H1 (cell line): ENCODE data around the gene ABCC4. TPM values are rescaled to one million over a fixed set of nuclear protein-coding genes. Genes with fewer than 3 reads are reported as not detected.

Source experiments
- CTCF ChIA-PET: fragments of 300-600 bp; sonication (Branson Sonifier 250); formaldehyde crosslinking; loops from one replicate; lab custom pipeline; 2021; ENCODE audit not compliant: partially characterized antibody; lab: Charles Lee
- POLR2A ChIA-PET: fragments of 300-600 bp; sonication (Branson Sonifier 250); formaldehyde crosslinking; loops from one replicate; lab custom pipeline; 2021; ENCODE audit warnings: inconsistent platforms; ENCODE audit not compliant: partially characterized antibody; lab: Charles Lee
- DNase-seq, 2 experiments: peaks; one replicate each; pipeline versions ENCODE4 v3.0.0 to v3.0.0-alpha.2; 2010 to 2022; ENCODE audit warnings: low spot score in 2 of 2, low read depth in 1 of 2, mixed read lengths in 1 of 2
- FAIRE-seq: peaks from 2 replicates; lab custom pipeline; 2011; peaks lifted over from hg19 to GRCh38; lab: Jason Lieb, UNC
- H2AFZ ChIP-seq: 2 replicates; pipeline ENCODE4 v1.8.1; 2012; ENCODE audit warnings: low read length, inconsistent platforms
- H2AK5ac ChIP-seq: 2 replicates; pipeline ENCODE4 v1.6.1; 2013; ENCODE audit warnings: low read depth, low read length
- H2BK120ac ChIP-seq: replicated peaks from 2 replicates; pipeline ENCODE3; 2013; ENCODE audit warnings: low read depth, low read length, inconsistent platforms
- H2BK12ac ChIP-seq: 2 replicates; pipeline ENCODE4 v1.6.1; 2013; ENCODE audit warnings: low read depth, low read length
- H2BK15ac ChIP-seq: 2 replicates; pipeline ENCODE4 v1.6.1; 2013; ENCODE audit warnings: low read length
- H2BK20ac ChIP-seq: 2 replicates; pipeline ENCODE4 v1.6.1; 2013; ENCODE audit warnings: low read length
- H2BK5ac ChIP-seq: 2 replicates; pipeline ENCODE4 v1.6.1; 2013; ENCODE audit warnings: low read depth, low read length
- H3K14ac ChIP-seq: 2 replicates; pipeline ENCODE4 v1.6.1; 2013; ENCODE audit warnings: inconsistent platforms; ENCODE audit not compliant: insufficient read length
- H3K18ac ChIP-seq: 2 replicates; pipeline ENCODE4 v1.6.1; 2013; ENCODE audit warnings: low read length; ENCODE audit errors: extremely low read depth
- H3K23ac ChIP-seq: 2 replicates; pipeline ENCODE4 v1.6.1; 2013; ENCODE audit warnings: inconsistent platforms; ENCODE audit not compliant: insufficient read length
- H3K23me2 ChIP-seq: 2 replicates; pipeline ENCODE4 v1.6.1; 2013; ENCODE audit warnings: low read depth, low read length
- H3K27ac ChIP-seq: 2 replicates; pipeline ENCODE4 v1.6.1; 2011; ENCODE audit warnings: low read depth, low read length, inconsistent platforms
- H3K27me3 ChIP-seq, 4 experiments: replicated peaks in 1 of 4; 1 replicate in 1 of 4; 2 replicates in 3 of 4; pipeline versions ENCODE4 v1.6.1 to v1.8.1; 2011 to 2013; ENCODE audit warnings: low read length in 3 of 4, mild to moderate bottlenecking in 3 of 4, inconsistent platforms in 2 of 4, mixed read lengths in 2 of 4, moderate library complexity in 1 of 4; ENCODE audit not compliant: control insufficient read depth in 3 of 4, insufficient read depth in 3 of 4; ENCODE audit errors: extremely low read depth in 1 of 4
- H3K36me3 ChIP-seq, 4 experiments: 2 replicates each; pipeline versions ENCODE4 v1.6.1 to v1.8.1; 2011 to 2013; ENCODE audit warnings: mild to moderate bottlenecking in 4 of 4, low read length in 3 of 4, moderate library complexity in 2 of 4, control low read depth in 1 of 4, inconsistent platforms in 1 of 4; ENCODE audit not compliant: insufficient read depth in 4 of 4, control insufficient read depth in 2 of 4
- H3K4ac ChIP-seq: replicated peaks from 2 replicates; pipeline ENCODE3; 2013; ENCODE audit warnings: low read length, low read depth, mixed read lengths, inconsistent platforms; ENCODE audit not compliant: insufficient read length
- H3K4me1 ChIP-seq, 4 experiments: replicated peaks in 1 of 4; 1 replicate in 1 of 4; 2 replicates in 3 of 4; pipeline versions ENCODE4 v1.6.1 to v1.8.1; 2011 to 2013; ENCODE audit warnings: low read length in 3 of 4, inconsistent platforms in 2 of 4, mixed read lengths in 1 of 4; ENCODE audit not compliant: insufficient read depth in 4 of 4, control insufficient read depth in 3 of 4
- H3K4me2 ChIP-seq, 2 experiments: 2 replicates each; pipeline versions ENCODE4 v1.6.1 to v1.8.1; 2011 to 2013; ENCODE audit warnings: low read depth in 2 of 2, low read length in 2 of 2, control low read depth in 1 of 2, inconsistent platforms in 1 of 2, mild to moderate bottlenecking in 1 of 2; ENCODE audit not compliant: insufficient read depth in 1 of 2
- H3K4me3 ChIP-seq, 4 experiments: fragments of 200-600, 300-600 bp in 1 of 4; sonication (generic), shearing (Covaris generic), sonication (Bioruptor Twin) in 1 of 4; 2 replicates each; pipeline versions ENCODE4 v1.5.1 to v1.8.1; 2011 to 2016; ENCODE audit warnings: low read length in 4 of 4, low read depth in 3 of 4, control low read depth in 2 of 4, inconsistent platforms in 2 of 4, mild to moderate bottlenecking in 2 of 4, mixed read lengths in 1 of 4, moderate library complexity in 1 of 4; ENCODE audit not compliant: insufficient read depth in 2 of 4; ENCODE audit errors: extremely low read depth in 1 of 4
- H3K56ac ChIP-seq: replicated peaks from 2 replicates; pipeline ENCODE3; 2013; ENCODE audit warnings: low read depth, mild to moderate bottlenecking, mixed read lengths, low read length, inconsistent platforms; ENCODE audit not compliant: insufficient read length
- H3K79me1 ChIP-seq: 2 replicates; pipeline ENCODE4 v1.6.1; 2013; ENCODE audit warnings: low read depth, low read length, control low read depth
- H3K79me2 ChIP-seq, 2 experiments: 2 replicates each; pipeline versions ENCODE4 v1.6.1 to v1.8.1; 2012 to 2013; ENCODE audit warnings: low read length in 2 of 2, mild to moderate bottlenecking in 2 of 2, inconsistent platforms in 1 of 2; ENCODE audit not compliant: insufficient read depth in 2 of 2, control insufficient read depth in 1 of 2
- H3K9ac ChIP-seq, 4 experiments: replicated peaks in 1 of 4; 1 replicate in 1 of 4; 2 replicates in 3 of 4; pipeline versions ENCODE4 v1.6.1 to v1.8.1; 2011 to 2013; ENCODE audit warnings: low read depth in 3 of 4, low read length in 3 of 4, control low read depth in 2 of 4, mild to moderate bottlenecking in 2 of 4, moderate library complexity in 2 of 4, inconsistent platforms in 1 of 4; ENCODE audit errors: extremely low read depth in 1 of 4
- H3K9me3 ChIP-seq, 2 experiments: 2 replicates each; pipeline versions ENCODE4 v1.6.1 to v1.8.1; 2012 to 2013; ENCODE audit warnings: mild to moderate bottlenecking in 2 of 2, moderate library complexity in 2 of 2, control low read depth in 1 of 2, inconsistent platforms in 1 of 2, low read depth in 1 of 2, low read length in 1 of 2, mixed read lengths in 1 of 2; ENCODE audit not compliant: insufficient read depth in 2 of 2
- H4K20me1 ChIP-seq, 2 experiments: replicated peaks in 1 of 2; 2 replicates each; pipeline versions ENCODE3 to v1.8.1; 2011 to 2013; ENCODE audit warnings: inconsistent platforms in 2 of 2, low read length in 2 of 2, mild to moderate bottlenecking in 1 of 2; ENCODE audit not compliant: insufficient read depth in 2 of 2, control insufficient read depth in 1 of 2
- H4K5ac ChIP-seq: 2 replicates; pipeline ENCODE4 v1.6.1; 2013; ENCODE audit warnings: low read length, low read depth, mixed read lengths, inconsistent platforms; ENCODE audit not compliant: insufficient read length
- H4K8ac ChIP-seq: 2 replicates; pipeline ENCODE4 v1.8.0; 2013; ENCODE audit warnings: mild to moderate bottlenecking, moderate library complexity, low read length, inconsistent platforms; ENCODE audit not compliant: insufficient read depth; ENCODE audit errors: extremely low read depth
- H4K91ac ChIP-seq: replicated peaks from 2 replicates; pipeline ENCODE3; 2013; ENCODE audit warnings: low read length, mixed read lengths, inconsistent platforms; ENCODE audit not compliant: insufficient read length
- ASH2L ChIP-seq: fragments of 200-600, 300-600 bp; sonication (generic); IDR thresholded peaks from one replicate; pipeline ENCODE4 v1.7.1; 2017; ENCODE audit warnings: low read length
- BCL11A ChIP-seq, 2 experiments: IDR thresholded peaks; one replicate each; pipeline ENCODE4 v1.6.1; 2011; ENCODE audit warnings: low read depth in 2 of 2, low read length in 2 of 2, mild to moderate bottlenecking in 2 of 2
- BRCA1 ChIP-seq: IDR thresholded peaks from 2 replicates; pipeline ENCODE4 v1.6.1; 2012; ENCODE audit warnings: low read depth, low read length, improper control_type of control experiment
- EGR1 ChIP-seq: IDR thresholded peaks from 2 replicates; pipeline ENCODE4 v1.6.1; 2011; ENCODE audit warnings: low read depth, low read length, borderline replicate concordance
- EZH2 ChIP-seq: fragments of 200-600 bp; sonication (generic); IDR thresholded peaks from 2 replicates; pipeline ENCODE4 v1.7.1; 2012; ENCODE audit warnings: low read depth, mild to moderate bottlenecking, moderate library complexity, low read length, inconsistent platforms; ENCODE audit not compliant: severe bottlenecking
- MAX ChIP-seq: IDR thresholded peaks from 2 replicates; pipeline ENCODE4 v1.6.1; 2012; ENCODE audit warnings: inconsistent platforms
- PHF8 ChIP-seq: fragments of 200-600 bp; sonication (generic); conservative IDR thresholded peaks from 2 replicates; pipeline ENCODE4 v1.7.1; 2012; ENCODE audit warnings: low read depth, mild to moderate bottlenecking, inconsistent platforms, low read length, moderate library complexity
- SIX5 ChIP-seq: IDR thresholded peaks from 2 replicates; pipeline ENCODE4 v1.6.1; 2011; ENCODE audit warnings: mild to moderate bottlenecking, low read depth, low read length
- SP2 ChIP-seq: IDR thresholded peaks from 2 replicates; pipeline ENCODE4 v1.6.1; 2012; ENCODE audit warnings: mild to moderate bottlenecking, low read length, inconsistent platforms
- WGBS, 2 experiments: shearing (Covaris generic) in 1 of 2; methylation state at CpG; one replicate each; pipeline versions ENCODE4 v1.1.6 to v1.1.7; 2013 to 2015; ENCODE audit warnings: low lambda C conversion rate in 2 of 2, mixed read lengths in 2 of 2, inconsistent platforms in 1 of 2, low coverage in 1 of 2, missing lambda C conversion rate in 1 of 2; ENCODE audit not compliant: insufficient replicate concordance in 2 of 2, insufficient coverage in 1 of 2, insufficient read length in 1 of 2; ENCODE audit errors: extremely low coverage in 1 of 2, missing lambda C conversion rate in 1 of 2; 5-methylcytosine and 5-hydroxymethylcytosine counted together
- polyA plus RNA-seq, 7 experiments: library from polyadenylated mRNA; depleted of rRNA in 3 of 7; stranded (reverse) in 5 of 7; unstranded in 2 of 7; fragments of >200 nt in 5 of 7; fragments of 200-250 nt in 2 of 7; gene quantifications; 1 replicate in 5 of 7; 2 replicates in 1 of 7; 4 replicates in 1 of 7; pipeline versions ENCODE4 v1.2.1 to v1.2.3, GENCODE V29; 2011 to 2013; ENCODE audit warnings: missing spikeins in 2 of 7, mixed read lengths in 2 of 7
- total RNA-seq: library from RNA; stranded (reverse); fragmentation: NEBNext Ultra II Directional; extraction: Animal tissue kit (Norgen Biotek cat#: 25700); gene quantifications from 2 replicates; pipeline ENCODE4 v1.2.1, GENCODE V29; 2021

The ABCC4 gene
- total and polyA plus RNA-seq, 2 of the 8 experiments (the other 6 are each of a cell fraction or from before 2014, with no cell fraction given): 4.0 to 14.1 TPM

GRCh38 chr13:95038949-95039348 is 262.3 kb downstream of the ABCC4 start:
- Histone ChIP-seq H2BK120ac (no peak overlapping the region), H3K18ac (no peak overlapping the region), H3K56ac (no peak overlapping the region), H2BK12ac (no peak overlapping the region), H4K91ac (no peak overlapping the region), H3K4ac (no peak overlapping the region), H4K20me1 (no peaks in the 10 kb centered on the region), H3K9me3 (no peaks in the 10 kb centered on the region), H3K4me2 (no peak overlapping the region), H3K14ac (no peak overlapping the region), H2BK20ac (no peak overlapping the region), H3K27ac (no peak overlapping the region), H3K9ac (no peak overlapping the region), H3K36me3 (no peaks in the 10 kb centered on the region; a peak in 1 of 8 replicates), H2BK15ac (no peak overlapping the region), H2AK5ac (no peak overlapping the region), H4K8ac (no peak overlapping the region), H2AFZ (no peak overlapping the region), H3K23ac (no peak overlapping the region), H3K4me3 (no peak overlapping the region), H3K27me3 (no peaks in the 10 kb centered on the region), H3K79me2 (no peaks in the 10 kb centered on the region), H3K79me1 (no peaks in the 10 kb centered on the region), H4K5ac (no peak overlapping the region), H3K23me2 (no peaks in the 10 kb centered on the region), H2BK5ac (no peak overlapping the region), H3K4me1 (no peaks in the 10 kb centered on the region)
- CTCF ChIA-PET: interaction anchor here (0.6 to 1.6 kb wide), 2 partner anchors 181 to 365 kb away, joined by 3 to 4 read pairs; no protein-coding TSS in a partner anchor
- TF ChIP-seq PHF8: no peak
- TF ChIP-seq ASH2L: no peak
- no peak for TF ChIP-seq EGR1
- no peak for TF ChIP-seq SP2
- no peak for TF ChIP-seq MAX
- no peak for TF ChIP-seq SIX5
- no peak for TF ChIP-seq BRCA1
- no peak for TF ChIP-seq EZH2
- no peak for TF ChIP-seq BCL11A (IDR thresholded peaks at IDR 0.05; ENCODE audit: low read depth in 2 of 2, low read length in 2 of 2)
- 96% methylated on average over 1 of the region's 1 CpG; no CpG with 5 or more reads in 1 of the 2 experiments for WGBS, 2 experiments
- DNase-seq (no peak), FAIRE-seq (no peak)
- POLR2A ChIA-PET: no interaction called here
